Measurements from ENCODE around the gene GALNT10. TPM values are rescaled to one million over a fixed set of nuclear protein-coding genes. Genes with fewer than 3 reads are reported as not detected.
A peak's percentile ranks its signal among the peaks of the same experiment; 100 is the strongest.

Gene GALNT10
- total RNA-seq, 4 donors from 2014 or later, result 5.6 to 22.9 (median 14.4) TPM

DNA sequence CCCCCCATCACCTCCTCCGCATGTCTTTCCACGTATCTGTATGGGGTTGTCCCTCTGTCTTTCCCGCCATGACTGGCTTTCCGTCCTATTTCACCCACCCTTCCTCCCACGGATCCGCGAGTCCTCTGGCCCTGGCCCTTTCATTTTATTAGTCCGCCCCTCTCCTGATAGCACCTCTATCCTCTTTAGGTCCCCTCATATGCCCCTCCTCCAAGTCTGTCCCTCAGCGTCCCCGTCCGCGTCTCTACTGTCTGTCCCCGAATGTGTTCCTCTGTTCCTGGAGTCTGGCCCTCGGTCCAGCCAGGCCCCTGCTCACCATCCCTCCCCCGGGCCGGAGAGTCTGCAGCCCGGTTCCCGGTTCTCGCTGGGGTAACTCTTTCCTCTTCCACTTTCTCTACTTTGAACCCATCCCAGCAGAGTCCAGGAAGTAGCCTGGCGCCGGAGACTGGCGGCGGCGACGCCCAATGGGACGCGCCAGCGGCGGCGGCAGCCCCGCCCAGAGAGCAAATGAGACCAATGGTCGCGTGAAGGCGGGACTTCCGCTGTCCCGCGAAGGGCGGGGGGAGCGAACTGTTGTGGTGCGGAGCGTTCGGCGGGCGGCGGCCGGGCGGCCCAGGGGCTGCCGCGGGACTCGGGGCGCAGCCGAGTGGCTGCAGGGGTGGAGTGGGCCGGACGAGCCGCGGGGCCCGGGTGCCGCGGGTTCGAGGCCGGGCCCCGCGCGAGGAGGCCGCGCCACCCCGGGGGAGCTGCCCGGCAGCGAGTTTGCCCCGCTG lies 255.1 kb downstream of the GALNT10 start, which contains the start of gene SAP30L:
TSS of gene SAP30L (plus strand) at position 576 of the 773 bp plus-strand sequence. CDS start 608 bp downstream, outside the sequence.
- no peaks in the 10 kb centered on the region for H3K36me3 ChIP-seq
- intact Hi-C loops (cut with DNase I; ENCODE audit: low total_unique reads), result no loop called here

GRCh38 chr5:154446195-154447088 lies 255.9 kb downstream of the GALNT10 start:
- no peaks in the 10 kb centered on the region for H3K36me3 ChIP-seq
- TF ChIP-seq, protein P1, sequence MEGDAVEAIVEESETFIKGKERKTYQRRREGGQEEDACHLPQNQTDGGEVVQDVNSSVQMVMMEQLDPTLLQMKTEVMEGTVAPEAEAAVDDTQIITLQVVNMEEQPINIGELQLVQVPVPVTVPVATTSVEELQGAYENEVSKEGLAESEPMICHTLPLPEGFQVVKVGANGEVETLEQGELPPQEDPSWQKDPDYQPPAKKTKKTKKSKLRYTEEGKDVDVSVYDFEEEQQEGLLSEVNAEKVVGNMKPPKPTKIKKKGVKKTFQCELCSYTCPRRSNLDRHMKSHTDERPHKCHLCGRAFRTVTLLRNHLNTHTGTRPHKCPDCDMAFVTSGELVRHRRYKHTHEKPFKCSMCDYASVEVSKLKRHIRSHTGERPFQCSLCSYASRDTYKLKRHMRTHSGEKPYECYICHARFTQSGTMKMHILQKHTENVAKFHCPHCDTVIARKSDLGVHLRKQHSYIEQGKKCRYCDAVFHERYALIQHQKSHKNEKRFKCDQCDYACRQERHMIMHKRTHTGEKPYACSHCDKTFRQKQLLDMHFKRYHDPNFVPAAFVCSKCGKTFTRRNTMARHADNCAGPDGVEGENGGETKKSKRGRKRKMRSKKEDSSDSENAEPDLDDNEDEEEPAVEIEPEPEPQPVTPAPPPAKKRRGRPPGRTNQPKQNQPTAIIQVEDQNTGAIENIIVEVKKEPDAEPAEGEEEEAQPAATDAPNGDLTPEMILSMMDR (IDR thresholded peaks at IDR 0.05), result no peak
- no peak for TF ChIP-seq POLR2A (IDR thresholded peaks at IDR 0.05)
- peak; percentile 48 to 56 for DNase-seq
- H3K4me3 ChIP-seq, result peak overlapping the region; percentile 79 to 90
- H3K27me3 ChIP-seq, result no peaks in the 10 kb centered on the region
- peak overlapping the region; percentile 83 to 93 for H3K27ac ChIP-seq
- H3K9me3 ChIP-seq, result no peaks in the 10 kb centered on the region
- H3K4me1 ChIP-seq, result peaks cover 3 to 5% of the 10 kb centered on the region in 2 donors
- intact Hi-C loops (cut with DNase I; ENCODE audit: low total_unique reads), result no loop called here

More for the DNA sequence above, 255.1 kb downstream of the GALNT10 start, which contains the start of gene SAP30L:
- H3K9me3 ChIP-seq, result no peaks in the 10 kb centered on the region
- H3K27me3 ChIP-seq, result no peaks in the 10 kb centered on the region
- TF ChIP-seq, protein P1 (IDR thresholded peaks at IDR 0.05), result no peak
- peak; percentile 78 to 85 for TF ChIP-seq POLR2A (IDR thresholded peaks at IDR 0.05)
- H3K4me1 ChIP-seq, result peaks cover 3 to 5% of the 10 kb centered on the region in 2 donors
- H3K27ac ChIP-seq, result peak within 1 kb of the TSS; percentile 83 to 93
- peak; percentile 93 to 99 for DNase-seq
- peak within 1 kb of the TSS; percentile 79 to 90 for H3K4me3 ChIP-seq

DNA sequence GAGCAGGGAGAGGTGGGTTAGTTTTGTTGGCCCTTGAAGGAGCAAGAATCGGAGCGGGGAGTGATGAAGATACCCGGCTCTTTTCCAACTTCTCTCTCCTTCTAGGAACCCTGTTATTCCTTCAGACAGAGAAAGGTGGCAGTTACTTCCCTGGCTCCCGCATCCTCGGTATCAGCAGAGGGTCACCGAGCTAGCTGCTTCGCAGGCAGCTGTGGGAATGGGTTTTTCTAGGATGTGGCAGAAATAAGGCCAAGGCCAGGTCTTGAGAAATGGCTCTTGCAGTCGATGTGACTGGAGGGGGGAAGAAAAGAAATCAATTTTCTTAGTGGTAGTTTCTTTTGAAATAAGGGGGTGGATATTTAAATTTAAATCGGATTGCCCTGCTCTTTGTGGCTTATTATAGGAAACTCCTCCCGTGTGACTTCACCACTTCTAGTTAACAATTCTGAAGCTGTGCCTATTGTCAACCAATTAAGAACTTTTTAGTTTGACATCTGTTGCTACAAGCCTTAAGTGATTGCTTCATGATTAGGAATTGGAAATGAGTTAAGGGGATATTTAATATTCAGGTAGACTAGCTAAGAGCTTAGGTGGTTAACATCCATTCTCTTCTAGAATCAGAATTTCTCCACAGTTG lies 256.7 kb downstream of the GALNT10 start:
- Histone ChIP-seq H3K27me3 (no peaks in the 10 kb centered on the region), H3K4me3 (peak overlapping the region; percentile 79 to 90), H3K27ac (peak overlapping the region; percentile 83 to 93), H3K36me3 (no peaks in the 10 kb centered on the region), H3K9me3 (no peaks in the 10 kb centered on the region), H3K4me1 (peaks cover 3 to 5% of the 10 kb centered on the region in 2 donors)
- TF ChIP-seq POLR2A (IDR thresholded peaks at IDR 0.05), result no peak
- TF ChIP-seq, protein P1 (IDR thresholded peaks at IDR 0.05), result no peak
- no peak for DNase-seq
- intact Hi-C loops (cut with DNase I; ENCODE audit: low total_unique reads), result no loop called here

GRCh38 chr5:154449786-154450185 lies 259.3 kb downstream of the GALNT10 start:
- no peak for TF ChIP-seq POLR2A (IDR thresholded peaks at IDR 0.05)
- TF ChIP-seq, protein P1 (IDR thresholded peaks at IDR 0.05), result no peak
- no peak overlapping the region for H3K4me3 ChIP-seq
- no peaks in the 10 kb centered on the region for H3K27me3 ChIP-seq
- H3K4me1 ChIP-seq, result peaks cover 3 to 5% of the 10 kb centered on the region in 2 donors
- no peak overlapping the region for H3K27ac ChIP-seq
- no peak for DNase-seq
- intact Hi-C loops (cut with DNase I; ENCODE audit: low total_unique reads), result no loop called here
- H3K9me3 ChIP-seq, result no peaks in the 10 kb centered on the region
- H3K36me3 ChIP-seq, result no peaks in the 10 kb centered on the region

Data from uterus (tissue), 4 donors.